GM21367 (cell line): ENCODE measurements around the gene HDLBP.
"Not testable (repeated sequence)": the region's sequence is repeated elsewhere in the genome, so short reads cannot be mapped to it uniquely, and the experiment has no call there.

Experiments
- ATAC-seq: cut with Tn5 transposase; IDR thresholded peaks from one replicate; pipeline ENCODE4 v1.9.1; 2021; ENCODE audit not compliant: unreplicated experiment

HDLBP gene

GRCh38 chr2:241279828-241280227 is 35.6 kb downstream of the HDLBP start:
- ATAC-seq = no peak

- no peak for ATAC-seq
Observed at GRCh38 chr2:241279413-241279812, 36.1 kb downstream of the HDLBP start.

DNA sequence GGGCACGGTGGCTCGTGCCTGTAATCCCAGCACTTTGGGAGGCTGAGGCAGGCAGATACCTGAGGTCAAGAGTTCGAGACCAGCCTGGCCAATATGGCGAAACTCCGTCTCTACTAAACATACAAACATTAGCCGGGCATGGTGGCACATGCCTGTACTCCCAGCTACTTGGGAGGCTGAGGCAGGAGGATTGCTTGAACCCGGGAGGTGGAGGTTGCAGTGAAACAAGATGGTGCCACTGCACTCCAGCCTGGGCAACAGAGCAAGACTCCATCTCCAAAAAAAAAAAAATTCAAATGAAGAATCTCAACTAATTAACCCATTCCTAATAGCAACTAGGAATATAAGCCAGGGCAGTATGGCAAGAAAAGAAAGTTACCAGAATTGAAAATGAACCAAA is 37.2 kb downstream of the HDLBP start:
- not testable (repeated sequence) for ATAC-seq

- no peak for ATAC-seq
Observed at GRCh38 chr2:241275910-241276309, 39.6 kb downstream of the HDLBP start.

GRCh38 chr2:241275504-241275903 is 40.0 kb downstream of the HDLBP start:
- no peak for ATAC-seq

DNA sequence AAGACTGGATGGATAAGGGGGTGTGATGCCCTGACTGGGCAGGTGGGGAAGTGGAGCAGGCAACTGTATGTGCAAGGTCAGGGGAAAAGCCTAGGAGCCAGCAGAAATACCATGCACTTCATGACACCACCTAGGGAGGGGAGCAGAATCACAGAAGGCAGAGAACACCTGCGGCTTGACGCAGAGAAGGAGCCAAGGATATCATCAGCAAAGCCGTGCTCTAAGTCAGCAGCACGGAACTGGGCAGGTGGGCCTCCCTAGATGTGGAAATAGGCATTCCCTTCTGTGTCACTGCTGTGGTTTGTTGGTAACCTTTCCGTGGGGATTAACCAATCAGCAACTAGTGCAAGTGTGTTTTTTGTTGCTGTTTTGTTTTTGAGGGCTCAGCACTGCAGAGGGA is 41.3 kb downstream of the HDLBP start:
- no peak for ATAC-seq

DNA sequence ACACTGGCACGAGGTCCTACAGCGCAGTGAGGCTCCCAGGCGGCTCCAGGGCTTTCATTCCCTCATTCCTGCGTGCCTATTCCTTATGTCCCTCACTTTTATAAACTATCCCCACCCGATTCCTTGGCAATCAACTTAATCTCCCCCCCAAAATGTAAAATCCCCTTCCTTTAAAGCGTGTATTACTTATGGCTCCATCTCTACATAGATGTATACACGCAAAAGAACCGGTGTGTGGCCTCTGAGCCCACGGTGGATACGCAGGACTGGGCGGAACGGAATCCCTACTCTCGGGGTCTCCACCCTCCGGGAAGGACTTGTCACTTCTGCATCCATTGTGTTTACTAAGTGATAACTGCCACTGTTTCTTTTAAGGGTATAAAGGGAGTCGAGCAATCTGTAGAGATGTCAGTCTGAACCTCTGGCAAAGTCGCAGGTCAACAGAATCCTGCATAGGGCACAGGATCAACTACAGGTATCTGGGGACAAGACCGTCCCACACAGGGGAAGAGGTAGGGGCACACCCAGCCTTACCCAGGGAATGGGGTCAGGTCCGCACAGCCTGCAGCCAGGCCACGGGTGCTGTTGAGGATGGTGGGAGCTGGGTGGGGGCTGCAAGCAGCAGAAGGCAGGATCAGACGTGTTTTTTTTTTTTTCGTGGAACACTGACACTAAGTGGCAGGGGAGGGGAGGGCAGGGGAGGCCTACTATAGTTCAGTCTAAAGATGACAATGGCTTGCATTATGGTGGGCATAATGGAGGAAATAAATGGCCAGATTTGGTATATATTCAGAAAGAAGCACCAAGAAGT is 42.1 kb downstream of the HDLBP start:
- no peak for ATAC-seq

DNA sequence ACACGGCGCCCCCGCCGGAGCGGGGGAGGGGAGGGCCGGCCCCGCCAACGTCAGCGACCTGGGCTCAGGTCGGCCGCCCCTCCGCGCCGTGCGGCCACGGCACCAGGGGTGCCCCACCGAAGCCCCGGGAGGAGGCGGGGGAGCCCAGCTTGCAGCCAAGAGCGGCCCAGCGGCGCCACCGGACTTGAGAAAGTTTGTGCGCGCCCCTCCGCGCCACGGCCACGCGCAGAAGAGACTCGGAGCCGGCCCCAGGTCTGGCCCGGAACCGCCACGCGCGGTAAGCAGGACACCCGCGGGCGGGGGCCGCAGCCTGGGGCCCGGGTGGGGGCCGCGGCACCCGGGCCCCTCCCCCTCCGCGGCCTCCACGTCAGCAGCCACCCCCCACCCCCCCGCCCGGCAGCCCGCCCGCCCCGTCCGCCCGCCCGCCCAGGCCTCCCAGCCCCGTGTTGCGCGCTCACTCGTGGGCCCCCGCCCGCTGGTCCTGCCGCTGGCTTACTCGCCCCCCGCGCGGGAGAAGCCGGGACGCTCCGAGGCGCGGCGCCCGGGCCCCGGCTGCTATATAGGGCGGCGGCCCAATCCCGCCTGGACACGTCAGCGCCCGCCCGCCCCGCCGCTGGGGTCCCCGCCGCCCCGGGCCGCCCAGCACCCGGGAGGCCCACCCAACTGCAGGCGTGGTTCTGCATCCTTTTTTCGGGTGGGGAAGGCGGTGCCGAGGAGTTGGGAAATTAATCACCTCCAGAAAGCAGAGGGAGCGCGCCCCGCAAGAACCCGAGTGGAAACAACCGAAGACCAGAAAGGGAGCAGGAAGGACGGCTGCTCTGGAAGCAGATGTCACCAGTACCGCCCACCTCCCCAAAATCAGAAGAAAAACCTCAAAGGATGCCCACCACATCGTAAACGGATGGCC is 42.9 kb downstream of the HDLBP start:
- peak; percentile 36 for ATAC-seq

- ATAC-seq = peak; percentile 43
Observed at GRCh38 chr2:241271706-241272302, 43.7 kb downstream of the HDLBP start.

- ATAC-seq = no peak
Observed at GRCh38 chr2:241270531-241270930, 44.9 kb downstream of the HDLBP start.

DNA sequence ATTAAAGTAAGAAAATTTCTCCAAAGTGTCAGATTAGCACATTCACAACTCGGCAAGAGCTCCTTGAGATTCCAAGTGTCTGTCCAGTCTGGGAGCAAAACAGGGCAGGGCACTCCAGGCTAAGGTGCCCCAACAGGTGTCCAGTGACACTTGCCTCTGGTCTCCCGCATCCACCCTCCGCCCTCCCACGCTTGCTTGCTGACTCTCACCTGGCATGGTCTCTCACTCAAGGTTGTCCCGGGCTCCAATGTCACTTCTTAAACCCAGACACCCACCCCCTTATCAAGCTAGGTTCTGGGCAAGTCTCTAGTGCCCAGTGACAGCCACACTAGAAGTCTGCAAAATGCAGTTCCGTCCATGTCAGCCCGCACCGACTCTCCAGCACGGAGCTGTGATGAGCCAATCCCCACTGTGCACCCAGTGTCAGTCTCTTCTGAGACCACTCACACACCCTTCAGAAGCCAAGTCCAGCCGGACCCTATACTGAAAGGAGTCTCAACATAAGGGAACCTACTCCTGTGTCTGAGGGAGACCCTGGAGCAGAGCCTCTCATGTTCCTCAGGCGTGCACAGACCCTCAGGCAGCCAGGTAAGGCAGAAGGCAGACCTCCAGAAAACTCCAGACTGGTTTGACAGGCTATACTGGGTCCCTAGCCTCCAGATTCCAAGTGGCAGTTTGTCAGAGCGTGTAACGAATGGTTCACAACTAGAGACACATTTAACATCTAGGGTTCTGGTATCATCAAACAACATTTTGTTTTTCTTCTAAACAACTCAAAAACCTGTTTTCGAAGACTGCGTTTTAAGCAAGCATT is 45.6 kb downstream of the HDLBP start:
- ATAC-seq = no peak

DNA sequence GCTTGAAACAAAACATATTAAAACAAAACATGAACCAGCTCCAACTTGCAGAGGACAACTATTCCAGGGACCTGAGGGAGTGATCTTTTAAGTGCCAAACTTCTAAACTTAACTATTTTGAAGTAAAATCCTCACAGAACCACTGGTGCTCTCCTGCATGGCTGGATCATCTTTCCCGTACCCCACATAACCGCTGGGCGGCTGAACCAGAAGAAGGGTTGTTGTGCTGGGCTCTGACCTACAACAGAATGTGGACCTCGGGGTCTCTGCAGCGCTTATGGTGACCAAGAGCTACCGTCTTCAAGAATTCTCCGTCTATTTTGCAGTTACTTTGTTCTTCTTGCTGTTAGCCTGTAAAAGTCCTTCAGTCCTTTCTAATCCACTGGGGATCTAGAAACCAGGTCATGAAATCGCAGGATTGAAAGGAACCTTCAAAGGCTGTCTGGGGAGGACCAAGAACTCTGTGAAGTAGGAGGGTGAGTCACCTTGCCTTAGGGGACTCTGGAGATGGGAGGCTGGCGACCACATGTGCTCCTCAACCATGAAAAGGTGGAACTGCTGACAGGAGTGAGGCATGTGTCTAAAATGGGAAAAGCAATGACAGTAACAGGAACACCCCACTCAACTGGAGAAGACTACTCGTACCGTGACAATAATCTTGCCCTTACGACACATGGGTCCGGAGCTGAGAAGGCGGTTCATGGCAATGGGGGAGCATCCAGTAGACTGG is 46.6 kb downstream of the HDLBP start:
- no peak for ATAC-seq

DNA sequence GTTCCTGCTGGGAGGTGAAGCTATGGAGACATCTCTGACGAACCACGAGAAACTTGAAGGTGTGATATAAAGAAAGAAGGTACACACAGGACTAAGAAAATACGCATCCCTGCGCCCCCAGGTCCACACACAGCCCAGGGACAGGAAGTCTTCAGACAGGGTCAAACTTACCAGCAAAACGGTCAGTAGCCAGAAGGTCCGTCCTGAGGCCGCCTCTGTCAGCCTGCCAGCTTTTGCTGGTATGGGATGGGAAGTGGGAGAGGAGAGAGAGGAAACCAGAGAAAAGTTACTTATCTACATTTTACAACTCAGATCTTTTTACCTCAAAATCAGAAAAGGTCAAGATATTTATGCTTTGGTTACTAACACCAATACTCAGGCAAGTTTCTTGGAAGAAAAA is 47.2 kb downstream of the HDLBP start:
- no peak for ATAC-seq

- ATAC-seq = no peak
Observed at GRCh38 chr2:241267249-241268067, 48.0 kb downstream of the HDLBP start.

DNA sequence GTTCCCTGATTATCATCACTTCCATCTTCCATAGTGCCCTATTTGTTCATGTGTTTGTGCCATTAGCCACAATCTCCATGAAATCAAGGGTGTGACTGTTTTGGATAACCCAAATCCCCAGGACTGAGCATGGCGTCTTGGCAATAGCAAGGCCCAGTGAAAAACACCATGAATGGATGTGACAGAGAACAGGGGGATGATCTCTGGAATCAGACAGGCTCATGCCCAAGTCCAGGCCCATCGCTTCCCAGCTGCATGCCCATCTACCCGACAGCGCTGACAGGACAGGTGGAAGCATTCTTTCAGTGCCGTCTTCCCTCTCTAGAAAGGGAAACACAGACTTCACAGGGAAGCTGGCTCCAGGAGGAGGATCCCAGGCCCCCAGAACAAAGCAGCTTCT is 50.0 kb downstream of the HDLBP start:
- ATAC-seq = no peak

DNA sequence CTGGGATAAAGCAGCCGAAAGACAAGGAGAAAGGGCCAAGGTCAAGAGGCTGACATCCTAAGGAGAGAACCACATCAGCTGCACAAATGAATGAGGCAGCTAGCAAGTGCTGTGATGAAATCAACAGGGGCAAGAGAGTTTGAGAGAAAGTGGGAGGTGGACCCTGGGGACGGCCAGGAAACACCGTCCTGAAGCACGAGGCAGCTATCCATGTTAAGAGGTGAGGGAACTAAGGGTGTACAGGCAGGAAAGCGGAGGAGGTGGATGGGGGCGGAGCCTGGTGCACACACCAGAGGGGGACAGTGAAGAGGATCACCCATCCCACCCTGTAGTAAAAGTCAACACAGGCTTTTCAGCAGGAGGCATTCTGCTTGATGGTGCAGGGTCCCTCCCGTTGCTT is 52.4 kb downstream of the HDLBP start:
- no peak for ATAC-seq

- no peak for ATAC-seq
Observed at GRCh38 chr2:241261628-241262027, 53.8 kb downstream of the HDLBP start.

GRCh38 chr2:241260911-241261310 is 54.6 kb downstream of the HDLBP start:
- no peak for ATAC-seq

DNA sequence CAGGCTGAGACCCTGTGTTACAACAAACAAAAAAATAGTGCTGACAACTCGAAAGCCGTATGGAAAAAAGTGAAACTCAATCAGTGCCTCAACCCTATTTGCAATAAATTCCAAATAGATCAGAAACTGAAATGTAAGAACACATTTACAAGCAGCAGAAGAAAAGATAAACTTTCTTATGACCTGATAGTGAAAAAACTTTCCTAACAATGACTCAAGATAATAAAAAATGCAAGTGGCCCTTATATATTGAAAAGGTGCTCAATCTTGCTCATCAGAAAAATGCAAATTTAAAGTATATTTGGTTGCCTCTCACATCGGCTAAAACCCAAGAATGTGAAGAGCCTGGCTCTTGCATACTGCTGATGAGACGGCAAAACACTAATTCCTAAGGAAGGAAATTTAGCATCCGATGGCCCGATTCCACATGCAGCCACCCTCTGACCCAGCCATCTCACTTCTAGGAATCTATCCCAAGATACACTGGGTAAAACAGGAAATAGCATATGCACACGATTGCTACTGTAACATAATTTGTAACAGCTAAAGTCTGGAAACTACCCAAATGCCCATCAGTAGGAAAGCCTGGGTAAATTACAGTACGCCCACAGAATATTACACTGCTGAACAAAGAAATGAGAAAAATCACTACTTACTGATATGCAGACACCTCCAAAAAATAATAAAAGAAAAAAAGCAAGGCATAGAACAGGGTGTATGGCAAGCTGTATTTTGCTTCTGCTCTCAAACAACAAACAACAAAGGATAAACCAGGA is 56.8 kb downstream of the HDLBP start:
- no peak for ATAC-seq
